Left ventricle myocardium superior (tissue), 1 donor: Measurements from ENCODE around the gene ZNF598. TPM values are rescaled to one million over a fixed set of nuclear protein-coding genes. Genes with fewer than 3 reads are reported as not detected.

Experiments
- ATAC-seq: fragments of 200-7000 bp; cut with Tn5 transposase; one replicate; pipeline ENCODE4 v1.9.1; 2020; ENCODE audit warnings: mild to moderate bottlenecking, moderate library complexity
- DNase-seq: peaks from one replicate; pipeline ENCODE4 v3.0.0-alpha.2; 2020
- intact Hi-C: fragments of 100-400 bp; cut with micrococcal nuclease; formaldehyde crosslinking; loops from one replicate; pipeline ENCODE4 v1.11.0; 2022
- total RNA-seq: library from RNA; stranded (reverse); fragmentation: NEBNext Ultra II Directional; extraction: Animal tissue kit (Norgen Biotek cat#: 25700); gene quantifications from one replicate; pipeline ENCODE4 v1.2.1, GENCODE V29; 2021
- donor health status: DM: no; HTN: yes; CAD: no; lungs with severe emphysema.

Gene ZNF598
- total RNA-seq, 1 donor from 2014 or later = 16.0 TPM

- intact Hi-C loops = no loop called here
- ATAC-seq = no peak
- DNase-seq = no peak
These were observed 26.6 kb downstream of the ZNF598 start for GRCh38 chr16:1982991-1983543.

- DNase-seq (no peak), ATAC-seq (no peak)
- intact Hi-C loops = no loop called here
These were observed 27.6 kb downstream of the ZNF598 start for GRCh38 chr16:1982013-1982433.

GRCh38 chr16:1981398-1981836, 28.2 kb downstream of the ZNF598 start, which contains the start of gene NOXO1:
TSS of gene NOXO1 (minus strand) at chr16:1981469. CDS start at chr16:1981179, 290 bp downstream.
- no peak for ATAC-seq
- intact Hi-C loops = no loop called here

GRCh38 chr16:1980770-1981087, 28.9 kb downstream of the ZNF598 start:
- ATAC-seq = no peak
- no peak for DNase-seq
- intact Hi-C loops = no loop called here

More at GRCh38 chr16:1981398-1981836, 28.2 kb downstream of the ZNF598 start, which contains the start of gene NOXO1:
- DNase-seq = no peak

- intact Hi-C loops = no loop called here
- ATAC-seq (no peak), DNase-seq (peak; percentile 62)
These were observed 29.4 kb downstream of the ZNF598 start for GRCh38 chr16:1980030-1980769.

- intact Hi-C loops = no loop called here
- no peak for DNase-seq
- no peak for ATAC-seq
These were observed 30.2 kb downstream of the ZNF598 start for GRCh38 chr16:1979271-1980029.

GRCh38 chr16:1978476-1979120, 31.0 kb downstream of the ZNF598 start:
- intact Hi-C loops = no loop called here
- no peak for ATAC-seq
- no peak for DNase-seq

GRCh38 chr16:1977875-1978268, 31.7 kb downstream of the ZNF598 start:
- intact Hi-C loops = no loop called here
- ATAC-seq = no peak
- DNase-seq = no peak

- DNase-seq (no peak), ATAC-seq (no peak)
- intact Hi-C loops = no loop called here
These were observed 32.4 kb downstream of the ZNF598 start for GRCh38 chr16:1976951-1977874.

GRCh38 chr16:1976216-1976520, 33.5 kb downstream of the ZNF598 start:
- intact Hi-C loops = no loop called here
- DNase-seq (no peak), ATAC-seq (no peak)

- ATAC-seq (no peak), DNase-seq (no peak)
- intact Hi-C loops = no loop called here
These were observed 34.0 kb downstream of the ZNF598 start for GRCh38 chr16:1975432-1976215.

GRCh38 chr16:1974157-1975070, 35.2 kb downstream of the ZNF598 start:
- intact Hi-C loops = no loop called here
- no peak for DNase-seq

GRCh38 chr16:1973461-1974156, 36.0 kb downstream of the ZNF598 start:
- ATAC-seq (no peak), DNase-seq (no peak)
- intact Hi-C loops = no loop called here

More at GRCh38 chr16:1974157-1975070, 35.2 kb downstream of the ZNF598 start:
- ATAC-seq = no peak

- ATAC-seq (no peak), DNase-seq (no peak)
- intact Hi-C loops = no loop called here
These were observed 37.1 kb downstream of the ZNF598 start for GRCh38 chr16:1972490-1972877.

- intact Hi-C loops = no loop called here
- DNase-seq (peak; percentile 97), ATAC-seq (peak; percentile 96)
These were observed 37.7 kb downstream of the ZNF598 start, which contains the start of gene TBL3 for GRCh38 chr16:1971796-1972489. TSS of gene TBL3 (plus strand) at chr16:1972053. CDS start at chr16:1972165, 112 bp downstream.
